HS-27A (cell line): ENCODE results near the gene EIF4A3.

Source experiments
- DNase-seq: peaks from one replicate; pipeline ENCODE4 v3.0.0-alpha.2; 2012; ENCODE audit warnings: low read depth, missing footprints

Gene EIF4A3

DNA sequence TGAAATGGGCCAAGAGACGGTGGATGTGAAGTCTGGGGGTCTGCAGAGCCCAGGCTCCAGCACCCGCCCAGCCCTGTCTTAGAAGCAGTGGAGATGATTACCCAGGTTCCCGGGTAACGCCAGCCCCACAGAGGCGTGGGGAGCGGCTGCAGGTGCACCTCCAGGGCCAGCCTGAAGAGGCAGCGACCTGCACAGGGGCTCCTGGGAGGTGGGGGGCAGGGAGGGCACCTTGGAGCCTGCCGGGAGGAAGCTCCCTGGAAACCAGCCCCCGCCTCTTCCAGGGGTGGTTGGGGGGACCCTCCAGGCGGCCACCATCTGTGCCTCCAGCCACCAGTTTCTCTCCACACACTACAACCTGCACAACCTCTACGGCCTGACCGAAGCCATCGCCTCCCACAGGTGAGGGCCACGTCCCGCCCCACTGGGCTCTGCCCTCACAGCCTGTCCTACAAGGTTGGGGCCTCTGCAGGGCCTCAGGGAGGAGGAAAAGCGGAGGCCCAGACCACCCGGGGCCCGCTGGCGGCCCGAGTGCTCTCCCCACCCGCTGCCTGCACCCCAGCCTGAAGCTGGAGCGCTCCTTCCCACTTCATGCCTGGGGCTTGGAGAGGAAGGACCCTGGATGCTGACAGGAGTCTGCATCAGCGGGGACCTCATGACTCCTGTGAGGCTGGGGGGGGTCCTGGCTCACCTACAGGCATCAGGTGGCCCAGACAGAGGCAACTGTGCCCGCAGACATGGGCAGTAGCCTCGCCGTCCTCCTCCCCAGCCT lies 35.0 kb downstream of the EIF4A3 start:
- no peak for DNase-seq

DNA sequence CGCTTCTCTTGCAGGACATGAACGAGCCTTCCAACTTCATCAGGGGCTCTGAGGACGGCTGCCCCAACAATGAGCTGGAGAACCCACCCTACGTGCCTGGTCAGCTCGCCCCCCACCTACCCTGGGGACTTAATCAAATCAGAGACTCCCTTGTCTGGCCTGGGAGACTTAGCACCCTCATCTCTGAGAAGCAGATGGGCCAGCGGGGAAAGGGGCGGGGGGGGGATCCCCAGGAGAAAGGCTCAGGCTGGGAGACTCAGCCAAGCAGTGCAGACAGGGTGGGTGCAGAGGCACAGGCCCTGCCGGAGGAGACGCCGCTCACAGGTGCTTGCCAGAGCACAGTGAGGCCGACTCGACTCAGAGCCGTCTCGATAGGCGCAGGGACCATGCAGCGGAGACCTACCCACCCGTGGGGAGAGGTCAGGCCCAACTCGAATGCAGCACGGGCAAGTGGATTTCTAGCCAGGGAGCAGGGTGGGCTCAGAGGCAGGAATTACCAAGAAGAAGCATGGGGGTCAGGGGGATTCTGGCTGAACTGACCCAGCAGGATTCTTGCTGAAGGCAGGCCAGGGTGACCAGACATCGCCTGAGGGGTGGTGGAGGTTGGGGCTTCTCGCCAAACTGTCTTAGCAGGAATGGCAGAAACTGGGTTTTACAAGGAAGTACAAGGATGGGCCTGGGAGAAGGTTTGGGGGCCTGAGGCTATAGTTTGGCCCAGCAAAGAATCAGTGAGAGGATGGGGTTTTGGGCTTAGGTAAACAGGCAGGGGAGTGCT lies 35.8 kb downstream of the EIF4A3 start:
- DNase-seq: no peak

DNA sequence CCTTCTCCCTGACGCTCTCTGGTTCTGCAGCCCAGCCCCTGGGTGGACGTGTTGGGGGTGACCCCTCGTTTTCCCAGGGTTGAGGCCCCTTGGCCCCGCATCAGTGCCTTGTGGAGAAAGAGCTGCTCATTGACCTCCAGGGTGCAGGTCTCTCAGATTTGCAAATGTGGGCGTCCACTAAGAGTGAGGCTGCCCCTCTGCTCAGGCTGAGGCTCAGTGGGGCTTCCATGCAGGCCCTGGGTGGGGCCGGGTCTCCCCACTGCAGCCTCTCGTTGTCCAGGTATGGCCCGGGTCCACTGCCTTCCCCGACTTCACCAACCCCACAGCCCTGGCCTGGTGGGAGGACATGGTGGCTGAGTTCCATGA lies 36.5 kb downstream of the EIF4A3 start:
- no peak for DNase-seq

DNA sequence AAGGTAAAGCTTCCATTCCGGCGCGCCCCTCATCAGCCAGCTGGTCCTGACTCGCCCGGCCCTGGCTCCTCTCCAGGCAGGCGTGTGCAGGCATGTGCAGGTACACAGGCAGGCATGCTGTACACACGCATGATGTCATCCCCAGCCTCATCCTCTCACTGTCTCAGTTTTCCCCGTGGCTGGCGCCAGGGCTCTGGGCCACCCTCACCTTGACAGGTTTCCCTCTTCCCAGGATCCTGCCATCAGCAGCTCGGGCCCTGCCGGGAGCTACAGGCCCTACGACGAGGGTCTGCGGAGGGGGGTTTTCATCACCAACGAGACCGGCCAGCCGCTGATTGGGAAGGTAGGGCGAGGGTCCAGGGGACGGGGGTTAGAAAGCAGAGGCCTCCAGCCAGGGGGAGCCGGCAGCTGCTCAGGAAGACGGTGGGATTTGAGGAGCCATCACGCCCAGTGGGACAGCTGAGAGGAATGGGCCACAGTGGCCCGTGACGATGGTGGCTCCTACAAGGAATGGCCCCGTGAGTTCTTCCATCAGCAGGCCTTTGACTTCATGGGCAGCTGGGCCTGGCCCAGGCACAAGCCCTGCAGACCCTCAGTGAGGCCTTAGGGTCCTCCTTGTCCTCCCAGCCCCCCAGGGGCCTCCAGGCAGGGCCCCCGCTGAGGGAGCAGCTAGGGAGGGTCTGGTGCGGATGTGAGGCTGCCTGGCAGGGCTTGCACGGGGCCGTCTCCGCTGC lies 37.0 kb downstream of the EIF4A3 start:
- DNase-seq: no peak

DNA sequence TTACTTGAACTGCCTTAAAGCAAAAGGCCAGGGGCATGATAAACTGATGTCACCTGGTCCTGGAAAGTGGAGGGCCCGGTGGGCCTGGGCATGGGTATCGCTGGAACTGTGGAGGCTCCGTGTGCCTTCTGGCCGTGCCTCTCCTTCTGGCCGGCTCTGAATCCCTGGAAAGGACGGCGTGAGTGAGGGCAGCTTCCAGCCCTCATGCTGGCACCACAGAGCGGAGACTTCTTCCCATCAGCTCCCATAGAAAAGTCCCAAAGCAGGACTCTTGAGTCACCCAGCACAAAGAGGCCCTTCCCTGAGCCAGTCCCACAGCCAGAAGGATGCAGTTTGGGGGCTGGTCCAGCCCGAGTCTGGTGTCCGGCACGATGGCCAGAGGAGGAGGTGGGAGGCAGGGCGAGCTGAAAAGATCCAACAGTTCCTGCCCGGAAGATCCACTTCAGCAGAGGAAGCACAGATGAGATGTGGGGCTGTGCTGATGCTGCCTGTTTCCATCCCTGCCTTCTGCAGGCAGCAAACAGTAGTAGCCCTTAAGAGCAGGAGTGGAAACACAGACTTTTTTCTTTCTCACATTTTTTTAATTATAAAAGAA lies 37.8 kb downstream of the EIF4A3 start:
- DNase-seq: no peak

DNA sequence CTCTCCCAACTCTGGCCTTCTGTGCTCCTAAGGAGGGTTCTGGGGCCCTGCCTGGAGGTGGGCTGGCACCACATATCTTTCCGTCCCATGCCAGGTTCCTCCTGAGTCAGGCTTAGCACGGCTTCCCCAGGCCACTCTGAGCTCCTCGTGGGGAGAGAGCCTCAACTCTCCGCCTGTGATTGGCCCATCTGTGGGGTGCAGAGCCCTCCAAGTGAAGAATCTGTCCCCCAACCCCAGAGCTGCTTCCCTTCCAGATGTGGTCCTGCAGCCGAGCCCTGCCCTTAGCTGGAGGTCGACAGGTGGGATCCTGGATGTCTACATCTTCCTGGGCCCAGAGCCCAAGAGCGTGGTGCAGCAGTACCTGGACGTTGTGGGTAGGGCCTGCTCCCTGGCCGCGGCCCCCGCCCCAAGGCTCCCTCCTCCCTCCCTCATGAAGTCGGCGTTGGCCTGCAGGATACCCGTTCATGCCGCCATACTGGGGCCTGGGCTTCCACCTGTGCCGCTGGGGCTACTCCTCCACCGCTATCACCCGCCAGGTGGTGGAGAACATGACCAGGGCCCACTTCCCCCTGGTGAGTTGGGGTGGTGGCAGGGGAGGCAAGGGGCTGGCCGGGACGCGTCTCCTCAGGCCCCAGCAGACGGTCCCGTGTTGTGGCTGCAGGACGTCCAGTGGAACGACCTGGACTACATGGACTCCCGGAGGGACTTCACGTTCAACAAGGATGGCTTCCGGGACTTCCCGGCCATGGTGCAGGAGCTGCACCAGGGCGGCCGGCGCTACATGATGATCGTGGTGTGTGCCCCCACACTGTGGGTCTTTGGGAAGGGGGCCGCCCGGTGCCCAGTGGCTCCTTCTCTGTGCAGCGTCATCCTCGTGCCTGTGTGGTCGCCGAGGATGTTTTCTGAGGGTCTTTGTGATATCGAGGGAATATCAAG lies 38.6 kb downstream of the EIF4A3 start:
- DNase-seq: no peak

DNA sequence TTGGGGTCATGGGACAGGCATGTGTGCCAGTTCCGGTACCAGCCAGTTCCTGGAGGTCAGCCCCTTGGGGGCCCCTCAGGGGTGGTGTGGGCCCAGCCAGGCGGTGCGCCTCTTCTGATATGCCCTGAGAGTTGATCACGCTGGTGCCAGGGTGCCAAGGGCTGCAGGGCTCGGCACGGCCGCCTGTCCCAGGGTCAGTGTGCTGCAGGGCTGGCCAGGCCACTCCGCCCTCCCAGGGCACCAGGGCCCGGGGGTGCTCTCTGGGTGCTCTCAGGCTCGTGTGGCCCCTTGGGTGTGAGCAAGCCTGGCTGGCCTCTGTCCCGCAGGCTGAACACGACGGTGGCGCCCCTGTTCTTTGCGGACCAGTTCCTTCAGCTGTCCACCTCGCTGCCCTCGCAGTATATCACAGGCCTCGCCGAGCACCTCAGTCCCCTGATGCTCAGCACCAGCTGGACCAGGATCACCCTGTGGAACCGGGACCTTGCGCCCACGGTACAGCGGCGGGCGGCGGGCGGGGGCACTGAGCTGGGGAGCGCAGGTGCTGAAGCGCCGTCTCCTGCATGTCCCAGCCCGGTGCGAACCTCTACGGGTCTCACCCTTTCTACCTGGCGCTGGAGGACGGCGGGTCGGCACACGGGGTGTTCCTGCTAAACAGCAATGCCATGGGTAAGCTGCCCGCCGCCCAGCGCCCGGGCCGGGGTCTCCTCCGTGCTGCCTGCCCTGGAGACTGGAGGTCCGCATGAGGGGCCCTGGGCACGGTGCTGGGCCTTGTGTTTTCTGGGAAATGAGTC lies 39.5 kb downstream of the EIF4A3 start:
- DNase-seq: no peak

DNA sequence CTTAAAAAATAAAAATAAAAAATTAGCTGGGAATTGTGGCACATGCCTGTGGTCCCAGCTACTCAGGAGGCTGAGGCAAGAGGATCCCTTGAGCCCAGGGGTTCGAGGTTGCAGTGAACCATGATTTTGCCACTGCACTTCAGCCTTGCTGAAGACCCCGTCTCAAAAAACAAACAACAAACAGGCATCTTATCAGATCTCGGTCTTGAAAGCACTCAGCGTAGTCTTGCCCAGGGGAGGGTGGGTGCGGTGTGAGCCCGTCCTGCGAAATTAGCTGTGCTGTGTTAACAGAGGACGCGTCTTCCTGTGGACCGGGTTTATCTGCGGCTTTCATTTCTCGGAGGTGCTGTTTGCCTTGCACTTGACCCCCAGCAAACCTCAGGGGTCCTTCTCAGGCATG lies 40.2 kb downstream of the EIF4A3 start:
- DNase-seq: no peak

DNA sequence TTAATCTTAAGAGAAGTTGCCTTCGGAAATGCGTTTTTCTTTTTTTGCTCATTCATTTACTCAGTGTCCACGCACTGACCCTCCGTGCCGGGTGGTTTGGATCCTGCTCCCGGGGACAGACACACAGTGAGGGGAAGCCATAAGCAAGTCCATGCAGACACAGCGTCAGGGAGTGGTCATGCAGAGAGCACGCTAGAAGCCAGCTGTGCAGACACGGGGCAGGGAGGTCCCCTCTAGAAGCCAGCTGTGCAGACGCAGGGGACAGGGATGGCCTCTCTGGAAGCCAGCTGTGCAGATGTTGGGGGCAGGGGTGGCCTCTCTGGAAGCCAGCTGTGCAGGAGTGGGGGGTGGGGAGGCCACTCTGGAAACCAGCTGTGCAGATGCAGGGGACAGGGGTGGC lies 40.8 kb downstream of the EIF4A3 start:
- no peak for DNase-seq

DNA sequence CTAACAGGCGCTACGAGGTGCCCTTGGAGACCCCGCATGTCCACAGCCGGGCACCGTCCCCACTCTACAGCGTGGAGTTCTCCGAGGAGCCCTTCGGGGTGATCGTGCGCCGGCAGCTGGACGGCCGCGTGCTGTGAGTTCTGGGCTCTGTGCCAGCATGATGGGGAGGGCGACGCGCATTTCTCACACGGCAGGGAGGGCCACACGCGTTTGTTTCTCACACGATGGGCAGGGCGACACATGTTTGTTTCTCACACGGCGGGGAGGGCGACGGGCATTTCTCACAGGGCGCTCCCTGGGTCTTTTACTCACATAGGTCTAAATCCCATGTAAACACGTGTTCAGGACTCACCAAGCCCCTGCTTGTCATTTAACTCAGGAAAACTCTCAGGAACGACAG lies 41.2 kb downstream of the EIF4A3 start:
- DNase-seq: no peak

DNA sequence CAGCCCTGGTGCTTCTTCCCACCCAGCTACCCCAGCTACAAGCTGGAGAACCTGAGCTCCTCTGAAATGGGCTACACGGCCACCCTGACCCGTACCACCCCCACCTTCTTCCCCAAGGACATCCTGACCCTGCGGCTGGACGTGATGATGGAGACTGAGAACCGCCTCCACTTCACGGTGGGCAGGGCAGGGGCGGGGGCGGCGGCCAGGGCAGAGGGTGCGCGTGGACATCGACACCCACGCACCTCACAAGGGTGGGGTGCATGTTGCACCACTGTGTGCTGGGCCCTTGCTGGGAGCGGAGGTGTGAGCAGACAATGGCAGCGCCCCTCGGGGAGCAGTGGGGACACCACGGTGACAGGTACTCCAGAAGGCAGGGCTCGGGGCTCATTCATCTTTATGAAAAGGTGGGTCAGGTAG lies 42.0 kb downstream of the EIF4A3 start:
- DNase-seq: no peak

DNA sequence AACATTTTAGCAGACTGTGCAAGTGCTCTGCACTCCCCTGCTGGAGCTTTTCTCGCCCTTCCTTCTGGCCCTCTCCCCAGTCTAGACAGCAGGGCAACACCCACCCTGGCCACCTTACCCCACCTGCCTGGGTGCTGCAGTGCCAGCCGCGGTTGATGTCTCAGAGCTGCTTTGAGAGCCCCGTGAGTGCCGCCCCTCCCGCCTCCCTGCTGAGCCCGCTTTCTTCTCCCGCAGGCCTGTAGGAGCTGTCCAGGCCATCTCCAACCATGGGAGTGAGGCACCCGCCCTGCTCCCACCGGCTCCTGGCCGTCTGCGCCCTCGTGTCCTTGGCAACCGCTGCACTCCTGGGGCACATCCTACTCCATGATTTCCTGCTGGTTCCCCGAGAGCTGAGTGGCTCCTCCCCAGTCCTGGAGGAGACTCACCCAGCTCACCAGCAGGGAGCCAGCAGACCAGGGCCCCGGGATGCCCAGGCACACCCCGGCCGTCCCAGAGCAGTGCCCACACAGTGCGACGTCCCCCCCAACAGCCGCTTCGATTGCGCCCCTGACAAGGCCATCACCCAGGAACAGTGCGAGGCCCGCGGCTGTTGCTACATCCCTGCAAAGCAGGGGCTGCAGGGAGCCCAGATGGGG lies 42.5 kb downstream of the EIF4A3 start:
- no peak for DNase-seq

DNA sequence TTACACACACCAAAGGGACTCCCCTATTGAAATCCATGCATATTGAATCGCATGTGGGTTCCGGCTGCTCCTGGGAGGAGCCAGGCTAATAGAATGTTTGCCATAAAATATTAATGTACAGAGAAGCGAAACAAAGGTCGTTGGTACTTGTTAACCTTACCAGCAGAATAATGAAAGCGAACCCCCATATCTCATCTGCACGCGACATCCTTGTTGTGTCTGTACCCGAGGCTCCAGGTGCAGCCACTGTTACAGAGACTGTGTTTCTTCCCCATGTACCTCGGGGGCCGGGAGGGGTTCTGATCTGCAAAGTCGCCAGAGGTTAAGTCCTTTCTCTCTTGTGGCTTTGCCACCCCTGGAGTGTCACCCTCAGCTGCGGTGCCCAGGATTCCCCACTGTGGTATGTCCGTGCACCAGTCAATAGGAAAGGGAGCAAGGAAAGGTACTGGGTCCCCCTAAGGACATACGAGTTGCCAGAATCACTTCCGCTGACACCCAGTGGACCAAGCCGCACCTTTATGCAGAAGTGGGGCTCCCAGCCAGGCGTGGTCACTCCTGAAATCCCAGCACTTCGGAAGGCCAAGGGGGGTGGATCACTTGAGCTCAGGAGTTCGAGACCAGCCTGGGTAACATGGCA lies 43.4 kb downstream of the EIF4A3 start:
- no peak for DNase-seq

DNA sequence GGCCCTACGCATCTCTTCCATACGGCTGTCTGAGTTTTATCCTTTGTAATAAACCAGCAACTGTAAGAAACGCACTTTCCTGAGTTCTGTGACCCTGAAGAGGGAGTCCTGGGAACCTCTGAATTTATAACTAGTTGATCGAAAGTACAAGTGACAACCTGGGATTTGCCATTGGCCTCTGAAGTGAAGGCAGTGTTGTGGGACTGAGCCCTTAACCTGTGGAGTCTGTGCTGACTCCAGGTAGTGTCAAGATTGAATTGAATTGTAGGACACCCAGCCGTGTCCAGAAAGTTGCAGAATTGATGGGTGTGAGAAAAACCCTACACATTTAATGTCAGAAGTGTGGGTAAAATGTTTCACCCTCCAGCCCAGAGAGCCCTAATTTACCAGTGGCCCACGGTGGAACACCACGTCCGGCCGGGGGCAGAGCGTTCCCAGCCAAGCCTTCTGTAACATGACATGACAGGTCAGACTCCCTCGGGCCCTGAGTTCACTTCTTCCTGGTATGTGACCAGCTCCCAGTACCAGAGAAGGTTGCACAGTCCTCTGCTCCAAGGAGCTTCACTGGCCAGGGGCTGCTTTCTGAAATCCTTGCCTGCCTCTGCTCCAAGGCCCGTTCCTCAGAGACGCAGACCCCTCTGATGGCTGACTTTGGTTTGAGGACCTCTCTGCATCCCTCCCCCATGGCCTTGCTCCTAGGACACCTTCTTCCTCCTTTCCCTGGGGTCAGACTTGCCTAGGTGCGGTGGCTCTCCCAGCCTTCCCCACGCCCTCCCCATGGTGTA lies 44.1 kb downstream of the EIF4A3 start:
- no peak for DNase-seq

DNA sequence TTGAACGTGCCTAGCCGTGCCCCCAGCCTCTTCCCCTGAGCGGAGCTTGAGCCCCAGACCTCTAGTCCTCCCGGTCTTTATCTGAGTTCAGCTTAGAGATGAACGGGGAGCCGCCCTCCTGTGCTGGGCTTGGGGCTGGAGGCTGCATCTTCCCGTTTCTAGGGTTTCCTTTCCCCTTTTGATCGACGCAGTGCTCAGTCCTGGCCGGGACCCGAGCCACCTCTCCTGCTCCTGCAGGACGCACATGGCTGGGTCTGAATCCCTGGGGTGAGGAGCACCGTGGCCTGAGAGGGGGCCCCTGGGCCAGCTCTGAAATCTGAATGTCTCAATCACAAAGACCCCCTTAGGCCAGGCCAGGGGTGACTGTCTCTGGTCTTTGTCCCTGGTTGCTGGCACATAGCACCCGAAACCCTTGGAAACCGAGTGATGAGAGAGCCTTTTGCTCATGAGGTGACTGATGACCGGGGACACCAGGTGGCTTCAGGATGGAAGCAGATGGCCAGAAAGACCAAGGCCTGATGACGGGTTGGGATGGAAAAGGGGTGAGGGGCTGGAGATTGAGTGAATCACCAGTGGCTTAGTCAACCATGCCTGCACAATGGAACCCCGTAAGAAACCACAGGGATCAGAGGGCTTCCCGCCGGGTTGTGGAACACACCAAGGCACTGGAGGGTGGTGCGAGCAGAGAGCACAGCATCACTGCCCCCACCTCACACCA lies 44.8 kb downstream of the EIF4A3 start:
- DNase-seq: no peak

DNA sequence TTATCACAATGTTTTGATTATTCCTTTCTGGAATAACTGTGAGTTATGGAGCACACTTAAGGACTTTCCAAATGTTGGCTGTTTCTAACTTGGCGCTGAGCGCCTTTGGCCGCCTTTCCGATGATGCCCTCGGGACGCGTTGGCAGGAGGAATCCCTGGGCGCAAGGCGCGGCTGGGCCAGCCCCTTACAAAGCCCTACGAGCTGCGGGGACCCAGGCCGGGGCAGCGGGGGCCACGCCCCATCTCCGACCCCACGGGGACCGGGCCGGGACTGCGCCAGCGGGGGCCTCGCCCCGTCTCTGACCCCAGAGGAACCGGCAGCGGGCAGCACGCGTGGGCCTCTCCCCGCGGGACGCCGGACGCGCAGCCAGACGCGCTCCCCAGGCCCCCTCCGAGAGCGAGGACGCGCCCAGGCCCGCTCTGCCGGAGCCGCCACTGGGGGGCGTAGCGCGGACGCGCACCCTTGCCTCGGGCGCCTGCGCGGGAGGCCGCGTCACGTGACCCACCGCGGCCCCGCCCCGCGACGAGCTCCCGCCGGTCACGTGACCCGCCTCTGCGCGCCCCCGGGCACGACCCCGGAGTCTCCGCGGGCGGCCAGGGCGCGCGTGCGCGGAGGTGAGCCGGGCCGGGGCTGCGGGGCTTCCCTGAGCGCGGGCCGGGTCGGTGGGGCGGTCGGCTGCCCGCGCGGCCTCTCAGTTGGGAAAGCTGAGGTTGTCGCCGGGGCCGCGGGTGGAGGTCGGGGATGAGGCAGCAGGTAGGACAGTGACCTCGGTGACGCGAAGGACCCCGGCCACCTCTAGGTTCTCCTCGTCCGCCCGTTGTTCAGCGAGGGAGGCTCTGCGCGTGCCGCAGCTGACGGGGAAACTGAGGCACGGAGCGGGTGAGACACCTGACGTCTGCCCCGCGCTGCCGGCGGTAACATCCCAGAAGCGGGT lies 45.6 kb downstream of the EIF4A3 start, which contains the start of gene GAA:
TSS of gene GAA (plus strand) at position 571 of the 935 bp plus-strand sequence. CDS start 3,006 bp downstream, outside the sequence.
- DNase-seq: no peak

DNA sequence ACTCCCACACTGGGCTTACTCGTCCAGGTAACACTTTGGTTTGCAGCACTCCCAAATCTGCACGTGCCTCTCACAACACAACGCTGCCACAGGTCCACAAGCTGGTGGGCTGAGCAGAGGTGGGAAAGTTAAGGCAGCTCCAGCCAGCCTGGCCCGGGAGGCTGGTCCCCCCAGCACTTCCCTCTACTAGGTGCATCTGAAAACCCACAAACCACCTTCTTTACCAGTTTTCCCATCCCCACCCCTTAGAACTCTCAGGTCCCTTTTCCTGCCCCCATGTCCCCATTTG lies 46.9 kb downstream of the EIF4A3 start:
- DNase-seq: no peak
